ENCODE results near the gene IL1R1.

IL1R1 gene

DNA sequence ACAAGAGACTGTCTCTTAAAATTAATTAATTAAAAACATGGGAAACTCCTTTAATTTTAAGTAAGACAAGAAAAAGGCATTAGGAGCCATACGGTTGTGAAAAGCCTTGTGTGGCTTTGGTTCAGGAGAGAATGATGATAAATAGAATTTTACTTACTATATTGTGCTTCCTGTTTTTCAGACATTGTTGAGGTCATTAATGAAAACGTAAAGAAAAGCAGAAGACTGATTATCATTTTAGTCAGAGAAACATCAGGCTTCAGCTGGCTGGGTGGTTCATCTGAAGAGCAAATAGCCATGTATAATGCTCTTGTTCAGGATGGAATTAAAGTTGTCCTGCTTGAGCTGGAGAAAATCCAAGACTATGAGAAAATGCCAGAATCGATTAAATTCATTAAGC lies 33.6 kb downstream of the IL1R1 start:
- DNase-seq (ENCODE audit: low read depth), result no peak

DNA sequence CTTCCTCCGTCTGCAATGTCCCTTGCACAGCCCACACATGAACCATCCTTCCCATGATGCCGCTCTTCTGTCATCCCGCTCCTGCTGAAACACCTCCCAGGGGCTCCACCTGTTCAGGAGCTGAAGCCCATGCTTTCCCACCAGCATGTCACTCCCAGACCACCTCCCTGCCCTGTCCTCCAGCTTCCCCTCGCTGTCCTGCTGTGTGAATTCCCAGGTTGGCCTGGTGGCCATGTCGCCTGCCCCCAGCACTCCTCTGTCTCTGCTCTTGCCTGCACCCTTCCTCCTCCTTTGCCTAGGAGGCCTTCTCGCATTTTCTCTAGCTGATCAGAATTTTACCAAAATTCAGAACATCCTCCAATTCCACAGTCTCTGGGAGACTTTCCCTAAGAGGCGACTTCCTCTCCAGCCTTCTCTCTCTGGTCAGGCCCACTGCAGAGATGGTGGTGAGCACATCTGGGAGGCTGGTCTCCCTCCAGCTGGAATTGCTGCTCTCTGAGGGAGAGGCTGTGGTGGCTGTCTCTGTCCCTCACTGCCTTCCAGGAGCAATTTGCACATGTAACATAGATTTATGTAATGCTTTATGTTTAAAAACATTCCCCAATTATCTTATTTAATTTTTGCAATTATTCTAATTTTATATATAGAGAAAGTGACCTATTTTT lies 35.4 kb downstream of the IL1R1 start:
- DNase-seq (ENCODE audit: low read depth), result no peak

DNA sequence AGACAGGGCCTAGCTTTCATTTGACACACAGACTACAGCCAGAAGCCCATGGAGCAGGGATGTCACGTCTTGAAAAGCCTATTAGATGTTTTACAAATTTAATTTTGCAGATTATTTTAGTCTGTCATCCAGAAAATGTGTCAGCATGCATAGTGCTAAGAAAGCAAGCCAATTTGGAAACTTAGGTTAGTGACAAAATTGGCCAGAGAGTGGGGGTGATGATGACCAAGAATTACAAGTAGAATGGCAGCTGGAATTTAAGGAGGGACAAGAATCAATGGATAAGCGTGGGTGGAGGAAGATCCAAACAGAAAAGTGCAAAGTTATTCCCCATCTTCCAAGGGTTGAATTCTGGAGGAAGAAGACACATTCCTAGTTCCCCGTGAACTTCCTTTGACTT lies 36.5 kb downstream of the IL1R1 start:
- DNase-seq (ENCODE audit: low read depth), result no peak

DNA sequence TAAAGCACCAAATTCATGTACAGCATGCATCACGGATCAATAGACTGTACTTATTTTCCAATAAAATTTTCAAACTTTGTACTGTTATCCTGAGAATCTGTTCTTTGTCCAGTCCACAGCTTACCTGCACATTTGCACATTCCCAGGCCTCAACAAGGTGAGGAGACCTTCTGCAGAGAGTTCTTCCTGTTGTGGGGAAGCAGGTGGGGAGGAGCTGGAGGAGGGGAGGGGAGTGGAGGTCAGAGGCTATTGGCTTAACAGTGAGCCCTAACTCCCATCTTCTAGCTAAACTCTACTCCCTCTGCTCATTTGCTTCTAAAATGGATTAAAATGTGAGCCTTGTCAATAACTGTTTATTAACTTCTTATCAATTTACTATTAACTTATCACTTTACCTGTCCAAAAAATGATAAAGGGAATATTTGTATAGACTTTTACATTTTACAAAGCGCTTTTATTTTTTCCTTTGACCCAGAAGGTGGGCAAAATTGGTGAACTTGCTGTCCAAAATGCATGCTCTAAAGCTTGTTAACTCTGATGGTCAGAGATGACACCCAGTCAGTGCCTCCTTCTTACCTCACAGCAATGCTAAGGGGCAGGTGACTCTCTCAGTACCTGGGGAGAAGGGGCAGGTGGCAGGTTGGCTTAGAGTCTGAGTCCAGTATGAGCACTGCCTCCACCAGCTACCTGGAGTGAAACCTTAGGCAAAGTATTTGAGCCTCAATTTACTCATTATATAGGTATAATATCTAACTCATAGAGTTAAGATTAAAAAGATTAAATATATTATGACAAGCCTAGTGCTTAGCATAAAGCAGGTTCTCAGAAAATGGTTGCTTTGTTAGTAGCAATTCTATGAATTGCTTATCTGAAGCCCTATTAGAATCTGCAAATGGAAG lies 37.5 kb downstream of the IL1R1 start:
- DNase-seq (ENCODE audit: low read depth), result no peak

DNA sequence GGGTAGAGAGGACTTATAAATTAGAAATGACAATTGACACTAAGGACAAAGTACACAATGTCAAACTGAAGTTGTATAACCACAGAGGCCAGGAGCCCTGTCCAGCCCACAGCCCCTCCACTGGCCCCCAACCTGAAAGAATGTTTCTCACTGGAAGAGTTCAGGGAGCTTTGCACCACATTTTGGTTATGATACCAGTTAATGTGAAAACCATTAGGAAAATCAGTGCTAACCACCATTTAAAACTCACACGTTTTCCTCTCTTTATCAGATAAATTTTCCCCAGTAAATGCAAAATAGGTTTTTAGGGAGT lies 38.1 kb downstream of the IL1R1 start:
- DNase-seq (ENCODE audit: low read depth), result no peak

DNA sequence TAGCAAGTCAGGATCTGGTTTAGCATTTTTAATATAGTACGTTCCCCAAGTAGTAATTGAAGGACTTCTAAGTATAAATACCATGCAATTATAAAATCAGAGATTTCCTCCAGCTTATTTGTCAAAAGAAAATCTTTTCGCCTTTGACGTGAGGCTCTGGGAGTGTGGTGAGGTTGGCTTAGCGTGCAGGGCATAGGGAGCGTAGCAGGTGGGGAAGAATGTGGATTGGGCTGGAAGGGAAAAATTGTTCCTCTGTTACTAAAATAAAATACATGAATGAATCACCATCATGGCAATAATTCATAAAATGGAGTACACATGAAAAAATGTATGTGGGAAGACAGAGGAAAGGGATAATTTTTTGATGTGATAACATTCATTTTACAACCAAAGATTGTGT lies 38.8 kb downstream of the IL1R1 start:
- no peak for DNase-seq (ENCODE audit: low read depth)

DNA sequence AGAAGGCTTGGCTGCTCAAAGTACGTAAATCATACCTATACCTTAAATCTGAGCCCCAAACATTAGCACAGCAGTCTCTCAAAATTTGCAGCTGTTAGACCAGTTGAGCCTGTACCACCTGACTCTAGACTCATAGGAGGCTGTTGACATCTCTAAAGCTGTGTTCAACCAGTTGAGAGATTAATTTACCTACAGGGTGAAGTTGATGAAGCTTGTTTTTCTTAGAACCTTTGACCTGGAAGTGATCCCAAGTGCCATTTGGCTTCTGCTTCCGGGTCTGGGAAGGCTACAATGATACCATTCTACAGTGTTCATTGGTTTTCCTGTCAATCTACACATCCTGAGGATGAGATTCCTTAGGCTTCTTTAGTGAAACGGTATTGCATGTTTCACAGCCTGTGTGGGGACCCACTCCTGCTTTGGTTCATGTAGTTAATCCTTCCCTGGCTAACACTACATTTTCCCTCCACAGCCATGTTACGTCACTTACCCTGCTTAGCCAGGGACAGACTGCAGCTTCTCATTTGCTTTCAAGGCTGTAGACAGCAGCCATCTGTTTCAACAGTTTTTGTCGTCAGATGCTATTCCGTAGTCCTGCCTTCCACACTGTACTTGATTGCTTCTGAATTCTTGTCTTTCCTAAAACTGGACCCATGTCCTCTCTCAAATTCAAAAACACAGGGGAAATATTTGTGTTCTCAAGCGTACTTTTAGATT lies 39.5 kb downstream of the IL1R1 start:
- no peak for DNase-seq (ENCODE audit: low read depth)

DNA sequence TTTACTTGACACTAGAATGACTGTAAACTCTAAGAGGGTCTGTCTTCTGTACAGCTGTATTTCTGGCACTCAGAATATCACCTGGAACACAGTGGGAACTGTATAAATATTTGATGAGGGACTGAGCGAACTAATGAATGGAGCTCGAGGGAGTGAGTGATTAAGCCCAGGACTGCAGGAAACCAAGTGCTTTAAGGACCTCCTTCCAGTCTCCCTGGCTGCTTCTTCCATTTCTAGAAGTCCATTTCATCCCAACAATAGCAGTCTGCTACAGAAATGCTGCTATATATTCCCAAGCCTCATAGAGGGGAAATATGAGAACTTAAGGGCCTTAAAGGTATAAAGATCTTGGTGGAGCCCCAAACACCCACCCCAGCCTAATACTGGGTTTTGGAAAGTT lies 41.5 kb downstream of the IL1R1 start:
- no peak for DNase-seq (ENCODE audit: low read depth)

DNA sequence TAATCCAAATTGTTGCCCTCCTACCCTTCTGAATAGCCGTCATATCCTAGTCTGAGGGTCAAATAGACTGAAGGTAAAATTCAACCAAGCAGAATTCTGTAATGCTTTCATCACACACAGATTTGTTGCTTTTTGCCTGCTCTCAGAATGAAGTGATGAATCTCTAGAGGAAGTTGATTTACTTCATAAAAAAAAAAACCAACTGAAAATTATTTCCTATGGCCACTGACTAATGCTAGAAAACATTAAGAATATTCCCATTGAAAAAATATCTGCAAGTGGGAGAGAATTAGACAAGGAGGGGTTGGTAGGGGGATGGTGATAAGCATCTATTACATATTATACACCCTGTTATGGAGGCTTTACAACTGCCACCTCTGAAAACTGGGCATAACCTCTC lies 42.0 kb downstream of the IL1R1 start:
- DNase-seq (ENCODE audit: low read depth), result peak; percentile 9

DNA sequence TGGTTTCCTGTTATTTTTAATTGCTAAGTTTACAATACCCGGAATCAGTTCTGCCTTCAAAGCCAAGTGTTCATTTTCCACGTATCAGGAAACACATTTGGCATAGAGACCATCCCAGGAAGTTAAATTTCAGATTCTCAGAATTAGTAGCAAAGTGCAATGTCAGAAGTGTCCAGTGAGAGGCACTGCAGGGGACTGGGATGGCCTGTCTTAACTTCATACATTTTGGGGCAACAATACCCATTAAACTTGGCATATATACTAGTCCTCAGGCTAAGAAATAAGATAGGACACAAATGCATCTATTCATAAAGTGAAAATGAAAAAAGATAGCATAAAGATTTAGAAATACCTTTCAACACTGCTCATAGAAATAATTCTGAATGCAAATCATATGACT lies 42.8 kb downstream of the IL1R1 start:
- peak; percentile 18 for DNase-seq (ENCODE audit: low read depth)

DNA sequence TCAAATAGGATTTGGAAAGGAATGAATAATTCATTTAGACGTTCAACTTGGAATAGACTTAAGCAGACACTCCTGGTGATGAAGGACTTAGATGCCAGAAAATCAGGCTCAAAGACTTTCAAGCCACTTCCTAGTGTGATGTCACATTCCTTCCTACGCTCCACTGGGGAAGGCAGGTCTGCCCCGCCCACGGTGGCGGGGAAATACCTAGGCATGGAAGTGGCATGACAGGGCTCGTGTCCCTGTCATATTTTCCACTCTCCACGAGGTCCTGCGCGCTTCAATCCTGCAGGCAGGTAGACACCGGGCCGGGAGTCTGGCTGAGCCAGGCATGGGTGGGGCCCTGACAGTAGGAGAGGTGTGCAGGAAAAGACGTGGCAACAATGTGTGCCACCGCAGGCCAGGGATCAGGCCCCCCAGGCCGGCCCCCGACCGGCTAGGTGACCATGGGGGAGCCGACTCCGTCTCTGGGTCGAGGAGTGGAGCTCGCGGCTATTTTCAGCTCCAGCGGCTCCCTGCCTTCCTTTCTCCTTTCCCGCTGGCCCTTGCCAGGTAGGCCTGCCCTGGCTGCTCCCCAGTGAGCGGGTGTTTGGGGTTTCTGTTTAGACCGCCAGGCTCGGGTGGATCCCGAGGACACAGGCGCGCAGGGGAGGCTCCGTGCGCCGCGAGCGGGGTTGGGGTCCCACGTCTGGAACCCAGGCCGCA lies 44.4 kb downstream of the IL1R1 start, which contains the start of gene IL1RL2:
Gene IL1RL2 (plus strand): TSS at position 233 of the 705 bp plus-strand sequence. CDS start 845 bp downstream, outside the sequence.
- no peak for DNase-seq (ENCODE audit: low read depth)

DNA sequence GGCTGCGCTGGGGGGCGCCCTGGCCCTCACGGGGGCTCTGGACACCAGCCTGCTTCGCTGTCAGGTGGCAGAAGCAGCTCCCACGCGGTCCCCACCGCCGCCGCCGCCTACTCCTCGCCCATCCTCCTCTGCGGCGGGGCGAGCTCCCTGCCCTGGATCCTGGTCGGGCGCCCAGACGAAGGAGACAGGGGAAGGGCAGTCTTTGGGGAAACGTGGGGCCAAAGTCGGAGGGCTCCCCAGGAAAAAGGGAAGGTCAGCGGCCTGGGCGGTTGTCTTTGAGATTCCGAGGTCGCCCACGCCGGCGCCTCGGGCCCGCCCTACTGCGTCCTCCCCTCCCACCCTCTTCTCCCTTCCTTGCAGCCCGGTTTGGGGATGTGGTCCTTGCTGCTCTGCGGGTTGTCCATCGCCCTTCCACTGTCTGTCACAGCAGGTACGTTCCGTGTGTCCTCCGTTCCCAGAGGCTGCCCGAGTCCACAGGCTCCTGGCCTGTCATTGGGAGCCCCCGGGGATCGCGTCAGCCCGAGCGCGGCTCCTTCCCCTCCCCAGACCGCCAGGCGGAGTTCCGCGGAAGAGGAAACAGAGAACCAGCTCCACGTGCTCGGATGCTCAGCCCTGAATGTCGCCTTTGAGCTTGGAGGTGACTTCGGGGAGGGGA lies 45.1 kb downstream of the IL1R1 start:
- peak; percentile 25 for DNase-seq (ENCODE audit: low read depth)

DNA sequence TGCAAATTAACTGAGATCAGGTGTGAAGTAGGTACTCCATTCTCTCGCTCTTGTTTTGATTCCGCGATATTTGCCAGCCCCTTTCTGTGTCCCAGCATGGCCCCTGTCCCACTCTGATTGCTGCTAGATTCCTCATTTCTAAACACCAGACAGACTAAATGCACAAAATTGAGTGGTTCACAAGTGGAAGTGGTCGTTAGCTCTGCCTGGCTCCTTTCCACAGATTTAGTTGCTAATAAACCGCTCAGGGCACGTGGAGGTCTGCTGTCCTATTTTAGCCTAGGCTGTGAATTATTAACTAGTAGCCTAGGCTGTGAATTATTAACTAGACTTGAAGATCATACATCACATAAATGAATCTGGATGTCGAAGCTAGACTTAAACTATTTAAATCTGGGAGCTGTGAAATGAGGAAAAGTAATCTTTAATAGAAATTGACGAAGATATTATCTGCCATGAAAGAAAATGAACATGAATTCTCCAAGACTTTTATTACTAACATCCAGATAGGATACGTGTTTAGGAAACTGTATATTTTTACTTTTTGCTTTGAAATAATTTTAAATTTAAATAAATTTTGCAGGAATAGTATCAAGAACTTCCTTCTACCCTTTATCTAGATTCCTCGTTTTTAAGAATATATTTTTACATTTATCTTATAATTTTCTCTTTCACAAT lies 48.0 kb downstream of the IL1R1 start:
- DNase-seq (ENCODE audit: low read depth), result no peak

DNA sequence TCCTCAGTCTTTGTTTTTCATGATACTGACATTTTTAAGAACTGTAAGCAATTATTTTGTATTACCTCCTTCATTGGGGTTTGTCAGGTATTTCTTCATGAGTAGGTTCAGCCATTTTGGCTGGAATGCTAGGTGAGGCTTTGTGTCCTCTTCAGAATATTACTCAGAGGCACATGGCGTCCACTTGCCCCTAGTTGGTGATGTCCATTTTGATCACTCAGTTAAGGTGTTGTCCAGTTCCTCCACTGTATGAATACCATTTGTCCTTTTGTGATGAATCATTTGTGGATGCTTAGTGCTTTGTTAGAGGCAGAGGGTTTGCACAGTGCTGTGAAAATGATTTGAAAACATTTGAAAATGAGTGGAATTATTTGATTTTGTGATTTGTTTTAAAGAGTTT lies 49.0 kb downstream of the IL1R1 start:
- DNase-seq (ENCODE audit: low read depth), result no peak

DNA sequence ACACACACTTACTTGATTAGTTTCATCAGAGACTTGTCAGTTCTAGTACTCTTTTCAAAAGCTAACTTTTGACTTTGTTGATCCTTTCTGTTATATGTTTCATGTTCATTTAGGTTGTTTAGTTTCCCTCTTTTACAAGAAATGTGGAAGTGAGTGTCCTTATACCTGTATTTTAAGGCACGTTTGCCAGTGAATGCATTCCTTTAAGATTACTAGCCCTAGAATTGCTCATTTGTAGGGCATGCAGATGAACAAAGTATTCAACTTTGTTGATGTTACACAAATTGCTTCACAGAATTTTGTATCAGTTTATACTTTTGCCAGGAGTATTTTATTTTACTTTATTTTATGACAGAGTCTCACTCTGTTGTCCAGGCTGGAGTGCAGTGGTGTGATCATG lies 50.5 kb downstream of the IL1R1 start:
- peak; percentile 29 for DNase-seq (ENCODE audit: low read depth)

DNA sequence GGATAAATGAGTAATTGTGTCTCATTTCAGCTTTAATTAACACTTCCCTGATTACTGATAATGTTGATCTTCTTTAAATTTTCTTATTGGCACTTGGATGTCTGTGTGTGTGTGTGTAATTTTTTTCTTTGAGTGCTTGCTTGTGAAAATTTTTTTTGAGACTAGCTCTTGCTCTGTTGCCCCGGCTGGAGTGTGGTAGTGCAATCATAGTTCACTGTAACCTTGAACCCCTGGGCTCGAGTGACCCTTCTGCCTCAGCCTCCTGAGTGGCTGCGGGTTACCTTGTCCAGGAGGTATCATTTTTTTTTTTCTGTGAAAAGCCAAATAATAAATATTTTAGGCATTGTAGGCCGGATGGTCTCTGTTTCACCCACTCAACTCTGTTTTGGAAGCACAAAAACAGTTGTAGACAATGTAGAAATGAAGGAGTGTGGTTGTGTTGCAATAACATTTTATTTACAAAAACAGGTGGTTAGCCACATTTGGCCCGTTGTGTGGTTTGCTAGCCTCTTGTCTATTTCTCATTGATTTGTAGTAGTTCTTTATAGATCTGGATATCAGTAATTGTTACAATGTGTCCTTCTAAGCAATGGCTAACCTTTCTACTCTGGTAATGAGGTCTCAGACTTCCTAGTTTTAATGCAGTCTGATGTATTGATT lies 52.2 kb downstream of the IL1R1 start:
- no peak for DNase-seq (ENCODE audit: low read depth)

DNA sequence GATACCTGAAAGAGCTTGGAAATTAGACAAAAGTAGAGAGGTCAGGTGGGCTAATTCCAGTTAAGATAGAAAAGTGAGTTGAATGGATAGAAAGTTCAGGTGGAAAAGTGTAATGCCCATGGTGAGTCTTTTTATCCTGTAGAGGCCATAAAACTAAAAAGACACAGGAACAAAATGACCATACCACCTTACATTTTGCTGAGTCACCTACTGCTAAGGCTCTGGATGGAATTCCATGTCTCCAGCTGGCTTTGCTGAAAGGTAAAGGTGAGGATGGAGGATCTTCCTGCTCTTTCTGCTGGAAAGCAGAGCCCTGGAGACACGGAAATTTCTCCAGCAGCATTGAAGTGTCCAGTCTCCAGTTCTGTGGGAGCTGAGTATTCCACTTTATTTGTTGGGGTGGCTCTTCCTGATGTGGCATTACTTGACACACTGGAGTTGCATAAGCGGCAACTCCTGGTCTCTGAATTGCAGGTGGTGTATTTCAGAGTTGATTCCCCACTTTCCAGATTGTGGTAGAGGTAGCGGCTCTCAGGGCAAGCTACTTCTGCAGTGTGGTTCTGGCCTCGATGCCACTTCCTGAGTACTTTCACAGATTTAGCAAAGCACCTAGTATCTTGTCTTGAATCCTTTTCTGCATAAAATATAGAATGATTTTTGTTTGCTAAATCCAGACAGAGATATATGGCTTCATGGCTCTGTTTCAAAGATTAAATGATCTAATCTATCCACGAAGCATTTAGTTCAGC lies 55.0 kb downstream of the IL1R1 start:
- DNase-seq (ENCODE audit: low read depth), result no peak

DNA sequence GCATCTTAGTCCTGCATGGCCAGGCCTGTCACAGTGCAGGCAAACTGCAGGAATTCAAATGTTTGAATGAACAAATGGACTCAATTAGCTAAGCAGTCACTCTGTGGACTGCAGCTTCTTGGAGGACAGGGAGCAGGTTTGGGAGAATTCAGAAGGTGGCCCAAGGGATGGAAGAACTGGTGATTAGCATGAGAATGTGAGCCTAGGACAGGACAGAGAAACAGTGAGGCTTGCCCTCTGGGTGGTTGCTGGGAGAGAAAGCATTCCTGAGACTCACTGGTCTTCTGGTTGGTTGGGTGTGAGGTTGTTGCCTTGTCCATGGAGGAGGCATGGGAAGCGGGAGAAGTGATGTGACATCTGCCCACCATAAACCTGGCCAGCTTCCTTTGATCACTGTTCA lies 58.0 kb downstream of the IL1R1 start:
- DNase-seq (ENCODE audit: low read depth), result no peak

DNA sequence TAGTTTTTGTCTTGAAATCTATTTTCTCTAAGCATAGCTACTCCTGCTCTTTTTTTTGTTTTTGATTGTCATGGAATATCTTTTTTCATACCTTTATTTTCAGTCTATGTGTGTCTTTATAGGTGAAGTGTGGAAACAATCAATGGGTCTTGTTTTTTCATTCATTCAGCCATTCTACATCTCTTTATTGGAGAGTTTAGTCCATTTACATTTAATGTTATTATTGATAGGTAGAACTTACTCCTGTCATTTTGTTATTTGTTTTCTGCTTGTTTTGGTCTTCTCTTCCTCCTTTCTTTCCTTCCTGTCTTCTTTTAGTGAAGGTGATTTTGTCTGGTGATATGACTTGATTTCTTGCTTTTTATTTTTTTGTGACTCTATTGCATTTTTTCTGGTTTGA lies 62.1 kb downstream of the IL1R1 start:
- no peak for DNase-seq (ENCODE audit: low read depth)

All from EH (cell line).